NCI-H2196 treated with DMSO at 0.1 percent for 48 hours (cell line): Measurements from ENCODE around the gene BBLN.

Source experiments
- DNase-seq: peaks from one replicate; lab custom pipeline; 2025; ENCODE audit not compliant: unreplicated experiment; lab: John Stamatoyannopoulos, UW

Gene BBLN

GRCh38 chr9:128144239-128145181 is 15.6 kb upstream of the BBLN start:
- no peak for DNase-seq

DNA sequence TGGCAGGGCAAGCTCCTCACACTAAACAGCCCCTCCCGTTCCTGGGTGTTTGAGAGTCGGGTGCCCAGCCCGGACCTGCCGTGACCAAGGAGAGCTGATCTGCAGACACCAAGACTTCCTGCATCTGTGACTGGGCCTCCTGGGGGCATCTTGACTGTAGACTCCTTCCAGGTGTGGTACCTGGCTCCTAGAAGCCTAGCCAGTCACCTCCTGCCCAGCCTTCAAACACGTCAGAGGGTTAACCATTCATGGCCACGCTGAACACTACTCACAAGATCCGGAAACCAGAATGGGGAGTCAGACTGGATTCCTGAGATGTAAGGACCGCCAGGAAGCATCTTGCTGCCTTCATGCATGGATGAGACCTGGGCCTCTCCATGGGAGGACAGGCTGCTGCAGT is 14.5 kb upstream of the BBLN start:
- no peak for DNase-seq

DNA sequence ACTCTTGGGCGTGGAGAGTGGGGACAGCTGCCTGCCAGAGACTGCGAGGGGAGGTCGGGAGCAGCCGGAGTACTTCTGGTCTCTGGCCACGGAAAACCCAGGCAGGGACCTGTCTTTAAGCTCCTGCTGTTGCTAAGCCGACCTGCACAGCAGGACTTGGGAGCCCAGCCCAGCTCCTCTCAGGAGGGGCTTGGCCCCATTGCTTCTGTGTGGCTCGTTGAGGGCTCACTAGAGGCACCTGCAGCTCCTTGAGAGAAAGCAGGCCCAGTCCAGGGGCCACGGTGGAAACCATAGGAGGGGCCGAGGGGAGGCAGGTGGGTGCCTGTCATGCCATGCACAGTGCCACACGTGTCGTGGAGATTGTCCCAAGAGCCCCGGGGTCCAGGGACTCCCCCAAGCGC is 14.1 kb upstream of the BBLN start:
- no peak for DNase-seq

GRCh38 chr9:128146591-128147120 is 13.4 kb upstream of the BBLN start:
- DNase-seq: no peak

DNA sequence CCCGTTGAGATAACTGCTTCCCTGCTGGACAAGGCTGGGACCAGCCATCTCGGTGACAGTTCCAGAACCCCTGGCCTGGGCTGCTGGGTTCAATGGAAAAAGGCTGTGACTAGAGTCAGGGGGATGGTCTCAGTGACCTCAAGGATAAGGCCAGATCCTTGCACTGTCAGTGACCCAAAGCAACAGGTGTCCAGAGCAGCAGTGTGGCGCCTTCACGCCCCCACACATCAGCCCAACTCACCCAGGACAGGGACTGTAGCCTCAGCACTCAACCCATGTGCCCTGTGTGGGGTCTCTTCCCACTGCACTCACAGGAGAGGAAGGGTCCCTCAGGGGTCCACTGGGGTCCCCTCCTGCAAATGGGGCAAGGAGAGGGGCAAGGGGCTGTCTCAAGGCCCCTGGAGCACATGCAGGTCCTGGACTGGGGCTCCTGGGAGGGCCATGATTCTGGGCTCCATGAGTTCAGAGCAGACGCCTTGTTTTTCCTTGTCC is 11.5 kb upstream of the BBLN start:
- no peak for DNase-seq

GRCh38 chr9:128149001-128149701 is 10.9 kb upstream of the BBLN start, which contains the start of gene LCN2:
LCN2 (plus strand) TSS chr9:128149453; CDS start chr9:128149526, 73 bp downstream.
- no peak for DNase-seq

- no peak for DNase-seq
These were observed 10.0 kb upstream of the BBLN start for GRCh38 chr9:128149951-128150593.

DNA sequence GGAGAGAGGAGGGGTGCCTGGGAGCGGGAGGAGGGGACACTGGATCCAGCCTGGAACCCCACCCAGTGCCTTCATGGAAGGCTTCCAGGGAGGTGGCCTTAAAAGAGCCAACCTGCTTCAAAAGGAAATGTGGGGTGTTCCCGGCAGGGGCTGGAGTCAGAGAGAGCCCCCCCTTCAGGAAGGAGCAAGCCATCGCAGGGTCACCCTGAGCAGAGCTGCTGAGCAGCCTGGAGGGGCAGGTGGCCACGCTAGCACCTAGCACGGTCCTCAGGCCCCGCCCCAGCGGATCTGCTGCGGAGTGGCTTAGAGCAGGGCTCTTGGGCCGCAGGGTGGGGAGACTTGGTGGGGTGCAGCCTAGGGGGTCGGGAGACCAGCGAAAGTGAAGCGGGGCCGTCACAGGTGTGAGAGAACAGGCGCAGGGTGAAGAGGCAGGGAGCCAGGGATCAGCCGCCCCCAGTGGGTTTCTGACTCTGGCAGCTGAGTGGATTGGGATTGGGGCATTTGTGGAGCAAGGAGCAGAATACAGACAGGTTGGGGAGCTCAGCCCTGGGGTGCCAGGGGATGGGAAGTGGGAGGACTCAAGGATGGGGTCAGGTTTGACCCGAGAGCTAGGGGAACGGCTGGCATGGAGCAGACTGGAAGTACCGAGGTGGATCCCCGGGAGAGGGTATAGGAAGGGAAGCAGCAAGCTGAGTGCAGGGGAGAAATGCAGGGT is 9.3 kb upstream of the BBLN start:
- DNase-seq: no peak

DNA sequence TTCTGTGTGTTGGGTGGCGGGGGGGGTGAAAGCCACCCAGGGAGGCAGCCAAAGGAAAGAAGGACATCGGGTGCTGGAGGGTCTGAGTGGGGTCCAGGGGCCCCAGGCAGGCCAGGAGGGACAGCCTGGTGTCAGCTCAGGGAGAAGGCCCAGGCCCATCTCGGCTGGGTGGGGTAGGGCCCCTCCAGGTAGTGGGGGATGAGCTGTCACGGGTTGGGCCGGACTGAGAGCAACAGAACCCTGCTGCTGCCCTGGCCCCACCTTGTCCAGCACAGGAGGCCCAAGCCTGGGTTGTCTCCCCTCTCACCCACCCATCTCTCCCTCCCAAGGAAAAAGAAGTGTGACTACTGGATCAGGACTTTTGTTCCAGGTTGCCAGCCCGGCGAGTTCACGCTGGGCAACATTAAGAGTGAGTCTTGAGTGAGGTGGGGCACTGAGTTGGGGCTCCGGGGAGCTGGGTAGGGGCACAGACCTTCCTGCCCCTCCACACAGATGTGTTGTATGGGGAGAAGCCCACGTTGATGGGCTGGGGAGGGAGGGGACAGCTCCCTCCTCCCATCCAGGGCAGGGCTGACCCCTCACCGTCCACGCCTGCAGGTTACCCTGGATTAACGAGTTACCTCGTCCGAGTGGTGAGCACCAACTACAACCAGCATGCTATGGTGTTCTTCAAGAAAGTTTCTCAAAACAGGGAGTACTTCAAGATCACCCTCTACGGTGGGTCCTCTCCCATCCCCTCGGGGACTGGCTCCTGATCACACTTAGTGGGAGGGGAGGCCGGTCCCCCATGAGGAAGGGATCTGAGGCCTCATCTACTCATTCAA is 8.5 kb upstream of the BBLN start:
- DNase-seq: no peak

GRCh38 chr9:128152133-128153059 is 7.7 kb upstream of the BBLN start:
- DNase-seq: no peak

- no peak for DNase-seq
These were observed 6.8 kb upstream of the BBLN start for GRCh38 chr9:128153060-128153946.

- no peak for DNase-seq
These were observed 5.9 kb upstream of the BBLN start for GRCh38 chr9:128153947-128154695.

DNA sequence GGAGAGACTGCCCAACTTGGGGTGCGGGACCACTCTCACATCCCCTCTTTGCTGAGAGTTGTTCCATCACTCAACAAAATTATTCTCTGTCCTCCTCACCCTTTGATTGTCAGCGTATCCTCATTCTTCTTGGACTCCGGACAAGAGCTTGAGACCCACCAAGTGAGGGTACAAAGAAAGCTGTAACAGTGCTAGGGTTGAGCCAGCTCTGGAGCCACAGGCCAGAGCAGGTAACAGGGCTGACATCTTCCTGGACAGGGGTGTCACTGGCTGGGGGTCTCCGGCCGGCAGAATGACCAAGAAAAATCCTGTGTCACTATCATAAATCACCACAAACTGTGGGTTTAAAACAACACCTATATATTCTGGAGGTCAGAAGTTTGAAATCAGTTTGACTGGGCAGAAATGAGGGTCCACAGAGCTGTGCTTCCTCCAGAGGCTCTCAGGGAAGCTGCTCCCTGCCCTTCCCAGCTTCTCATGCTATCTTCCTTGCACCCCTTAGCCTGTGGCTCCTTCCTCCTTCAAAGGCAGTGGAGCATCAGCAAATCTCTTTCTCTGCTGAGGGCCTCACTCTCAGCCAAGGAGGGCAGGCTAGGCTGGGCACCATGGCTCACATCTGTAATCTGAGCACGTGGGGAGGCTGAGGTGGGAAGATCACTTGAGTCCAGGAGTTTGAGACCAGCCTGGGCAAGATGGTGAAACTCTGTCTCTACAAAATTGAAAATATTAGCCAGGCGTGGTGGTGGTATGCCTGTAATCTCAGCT is 4.1 kb upstream of the BBLN start:
- no peak for DNase-seq

DNA sequence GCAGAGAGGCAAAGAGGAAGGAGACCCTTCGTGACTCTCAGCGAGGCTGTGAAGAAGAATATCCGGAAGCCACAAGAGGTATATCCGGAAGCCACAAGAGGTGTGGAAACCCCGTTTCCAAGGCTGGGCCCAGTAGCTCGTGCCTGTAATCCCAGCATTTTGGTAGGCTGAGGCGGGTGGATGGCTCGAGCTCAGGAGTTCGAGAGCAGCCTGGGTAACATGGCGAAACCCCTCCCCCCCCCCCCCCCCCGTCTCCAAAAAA is 612 bp upstream of the BBLN start:
- no peak for DNase-seq

DNA sequence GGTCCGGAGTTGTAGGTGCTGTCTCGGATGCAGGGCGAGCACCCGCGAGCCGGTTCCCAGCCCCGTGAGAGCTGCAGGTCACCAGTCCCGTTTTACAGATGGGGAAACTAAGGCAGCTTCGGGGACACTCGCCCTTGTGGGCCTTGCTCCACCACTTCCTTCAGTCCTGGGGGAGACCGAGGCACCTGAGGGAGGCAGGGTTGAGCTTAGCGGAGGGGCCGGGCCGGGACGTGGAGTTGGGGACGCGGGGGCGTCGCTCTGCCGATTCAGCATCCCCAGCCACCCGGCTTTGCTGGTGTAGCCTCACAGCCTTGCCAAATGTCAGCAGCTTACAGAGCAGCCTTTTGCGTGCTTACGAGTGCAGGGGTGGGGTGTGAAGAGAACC is 530 bp downstream of the BBLN start:
- DNase-seq: no peak

DNA sequence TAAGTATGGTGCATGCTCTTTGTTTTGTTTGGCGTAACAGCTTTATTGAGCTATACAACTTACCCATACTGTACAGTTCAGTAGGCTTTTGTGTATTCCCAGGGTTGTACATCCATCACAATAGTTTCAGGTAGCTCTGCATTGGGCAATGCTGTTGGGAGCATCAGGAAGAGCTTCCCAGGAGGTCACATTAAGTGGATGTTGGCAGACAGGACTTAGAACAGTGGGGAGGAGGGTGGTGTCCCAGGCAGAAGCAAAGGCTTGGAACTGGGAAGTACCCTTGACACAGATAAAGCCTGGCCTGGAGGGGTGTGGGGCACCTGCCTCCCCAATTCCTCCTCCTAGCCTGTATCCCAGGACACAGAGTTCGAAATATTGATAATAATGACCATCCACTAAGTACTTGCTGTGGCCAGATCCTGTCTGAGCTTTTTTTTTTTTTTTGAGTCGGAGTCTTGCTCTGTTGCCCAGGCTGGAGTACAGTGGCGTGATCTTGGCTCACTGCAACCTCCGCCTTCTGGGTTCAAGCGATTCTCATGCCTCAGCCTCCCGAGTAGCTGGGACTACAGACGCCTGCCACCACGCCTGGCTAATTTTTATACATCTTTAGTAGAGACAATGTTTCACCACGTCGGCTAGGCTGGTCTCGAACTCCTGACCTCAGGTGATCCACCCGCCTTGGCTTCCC is 1.3 kb downstream of the BBLN start:
- no peak for DNase-seq
